ENCODE results near the gene UHRF1. TPM values are rescaled to one million over a fixed set of nuclear protein-coding genes. Genes with fewer than 3 reads are reported as not detected.

Gene UHRF1
- total and polyA plus RNA-seq, 7 donors: 0.17 to 1.9 (median 0.32) TPM

- Histone ChIP-seq H3K4me1 (no peaks in the 10 kb centered on the region), H3K36me3 (ENCODE audit: insufficient read depth in 1 of 2, low read depth in 1 of 2) (no peaks in the 10 kb centered on the region), H3K9me3 (no peaks in the 10 kb centered on the region), H3K27ac (no peak within 1 kb of the TSS), H3K27me3 (ENCODE audit: insufficient read depth in 3 of 3, low read length in 2 of 3) (no peaks in the 10 kb centered on the region), H3K4me3 (no peak within 1 kb of the TSS)
- DNase-seq (no peak), ATAC-seq (no peak)
- WGBS, 3 donors: 74 to 80% (median 77%) methylated on average over 7 of the region's 7 CpGs
- TF ChIP-seq, protein P1, sequence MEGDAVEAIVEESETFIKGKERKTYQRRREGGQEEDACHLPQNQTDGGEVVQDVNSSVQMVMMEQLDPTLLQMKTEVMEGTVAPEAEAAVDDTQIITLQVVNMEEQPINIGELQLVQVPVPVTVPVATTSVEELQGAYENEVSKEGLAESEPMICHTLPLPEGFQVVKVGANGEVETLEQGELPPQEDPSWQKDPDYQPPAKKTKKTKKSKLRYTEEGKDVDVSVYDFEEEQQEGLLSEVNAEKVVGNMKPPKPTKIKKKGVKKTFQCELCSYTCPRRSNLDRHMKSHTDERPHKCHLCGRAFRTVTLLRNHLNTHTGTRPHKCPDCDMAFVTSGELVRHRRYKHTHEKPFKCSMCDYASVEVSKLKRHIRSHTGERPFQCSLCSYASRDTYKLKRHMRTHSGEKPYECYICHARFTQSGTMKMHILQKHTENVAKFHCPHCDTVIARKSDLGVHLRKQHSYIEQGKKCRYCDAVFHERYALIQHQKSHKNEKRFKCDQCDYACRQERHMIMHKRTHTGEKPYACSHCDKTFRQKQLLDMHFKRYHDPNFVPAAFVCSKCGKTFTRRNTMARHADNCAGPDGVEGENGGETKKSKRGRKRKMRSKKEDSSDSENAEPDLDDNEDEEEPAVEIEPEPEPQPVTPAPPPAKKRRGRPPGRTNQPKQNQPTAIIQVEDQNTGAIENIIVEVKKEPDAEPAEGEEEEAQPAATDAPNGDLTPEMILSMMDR (IDR thresholded peaks at IDR 0.05): no peak
- intact Hi-C loops (cut with DNase I): no loop called here
These were observed 6.5 kb upstream of the UHRF1 start, which contains the start of gene ARRDC5 for GRCh38 chr19:4902796-4903195. Gene ARRDC5, minus strand, starts transcription at chr19:4902896. Its CDS starts 71 bp downstream, at chr19:4902825.

DNA sequence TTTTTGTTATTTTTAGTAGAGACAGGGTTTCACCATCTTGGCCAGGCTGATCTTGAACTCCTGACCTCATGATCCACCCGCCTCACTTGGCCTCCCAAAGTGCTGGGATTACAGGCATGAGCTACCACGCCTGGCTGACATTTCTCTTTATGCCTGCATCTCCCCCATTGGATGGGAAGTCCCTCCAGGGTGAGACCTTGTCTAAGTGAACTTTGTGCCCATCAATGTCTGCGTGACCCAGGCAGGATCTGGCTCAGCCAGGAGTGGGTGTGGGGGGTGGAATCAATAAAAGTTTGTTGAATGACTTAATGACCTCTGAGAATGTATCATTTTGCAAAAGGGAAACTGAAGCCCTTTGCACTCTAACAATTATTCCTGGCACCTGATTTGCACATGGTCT lies 4.8 kb upstream of the UHRF1 start:
- intact Hi-C loops (cut with DNase I): no loop called here
- H3K9me3 ChIP-seq: no peaks in the 10 kb centered on the region
- no peaks in the 10 kb centered on the region for H3K36me3 ChIP-seq (ENCODE audit: insufficient read depth in 1 of 2, low read depth in 1 of 2)
- TF ChIP-seq, protein P1 (IDR thresholded peaks at IDR 0.05): no peak
- ATAC-seq (no peak), DNase-seq (no peak)
- H3K27me3 ChIP-seq (ENCODE audit: insufficient read depth in 3 of 3, low read length in 2 of 3): no peaks in the 10 kb centered on the region
- H3K27ac ChIP-seq: no peak overlapping the region
- H3K4me1 ChIP-seq: peaks cover 4% of the 10 kb centered on the region
- WGBS, 3 donors: 39 to 75% (median 62%) methylated on average over 3 of the region's 3 CpGs
- no peak overlapping the region for H3K4me3 ChIP-seq

- TF ChIP-seq, protein P1 (IDR thresholded peaks at IDR 0.05): no peak
- Histone ChIP-seq H3K27ac (no peak overlapping the region), H3K9me3 (no peaks in the 10 kb centered on the region), H3K36me3 (ENCODE audit: insufficient read depth in 1 of 2, low read depth in 1 of 2) (no peaks in the 10 kb centered on the region), H3K27me3 (ENCODE audit: insufficient read depth in 3 of 3, low read length in 2 of 3) (no peaks in the 10 kb centered on the region), H3K4me3 (no peak overlapping the region), H3K4me1 (peaks cover 16% of the 10 kb centered on the region)
- WGBS, 3 donors: 78 to 84% (median 80%) methylated on average over 8 of the region's 8 CpGs
- DNase-seq: no peak
- ATAC-seq: no peak
- intact Hi-C loops (cut with DNase I): no loop called here
These were observed 2.3 kb upstream of the UHRF1 start for GRCh38 chr19:4906963-4907362.

- 80 to 82% (median 81%) methylated on average over 5 of the region's 5 CpGs for WGBS, 3 donors
- ATAC-seq (no peak), DNase-seq (no peak)
- TF ChIP-seq, protein P1 (IDR thresholded peaks at IDR 0.05): no peak
- intact Hi-C loops (cut with DNase I): no loop called here
- H3K4me1 ChIP-seq: peaks cover 19% of the 10 kb centered on the region
- no peak overlapping the region for H3K4me3 ChIP-seq
- H3K36me3 ChIP-seq (ENCODE audit: insufficient read depth in 1 of 2, low read depth in 1 of 2): no peaks in the 10 kb centered on the region
- no peaks in the 10 kb centered on the region for H3K27me3 ChIP-seq (ENCODE audit: insufficient read depth in 3 of 3, low read length in 2 of 3)
- H3K9me3 ChIP-seq: no peaks in the 10 kb centered on the region
- H3K27ac ChIP-seq: no peak overlapping the region
These were observed 941 bp upstream of the UHRF1 start for GRCh38 chr19:4908360-4908759.

GRCh38 chr19:4908781-4909155 lies 533 bp upstream of the UHRF1 start:
- H3K4me3 ChIP-seq: no peak overlapping the region
- no peaks in the 10 kb centered on the region for H3K27me3 ChIP-seq (ENCODE audit: insufficient read depth in 3 of 3, low read length in 2 of 3)
- H3K9me3 ChIP-seq: no peaks in the 10 kb centered on the region
- WGBS, 3 donors: 77 to 83% (median 82%) methylated on average over 15 of the region's 15 CpGs
- TF ChIP-seq, protein P1 (IDR thresholded peaks at IDR 0.05): no peak
- no peak for ATAC-seq
- peak in 1 of 2 donors; percentile 14 for DNase-seq
- no peaks in the 10 kb centered on the region for H3K36me3 ChIP-seq (ENCODE audit: insufficient read depth in 1 of 2, low read depth in 1 of 2)
- H3K4me1 ChIP-seq: peaks cover 19% of the 10 kb centered on the region
- intact Hi-C loops (cut with DNase I): no loop called here
- H3K27ac ChIP-seq: no peak overlapping the region
